Aorta (tissue), 5 donors: ENCODE results near the gene CHD5. TPM values are rescaled to one million over a fixed set of nuclear protein-coding genes. Genes with fewer than 3 reads are reported as not detected.
A peak's percentile ranks its signal among the peaks of the same experiment; 100 is the strongest.

Experiments
- ATAC-seq: fragments of 200-7000 bp; cut with Tn5 transposase; one replicate; pipeline ENCODE4 v1.9.1; 2022; ENCODE audit warnings: moderate library complexity; ENCODE audit not compliant: low FRiP score
- DNase-seq, 2 donors: peaks; one replicate each; pipeline ENCODE4 v3.0.0-alpha.2; 2020
- H3K27ac ChIP-seq, 2 donors: one replicate each; pipeline ENCODE4 v1.5.1; 2013; ENCODE audit warnings: low read length in 2 of 2, mild to moderate bottlenecking in 2 of 2, moderate library complexity in 2 of 2, control low read depth in 1 of 2, inconsistent platforms in 1 of 2, low read depth in 1 of 2
- H3K27me3 ChIP-seq, 2 donors: one replicate each; pipeline ENCODE4 v1.6.1; 2013; ENCODE audit warnings: control low read depth in 1 of 2, low read length in 1 of 2, mild to moderate bottlenecking in 1 of 2, moderate library complexity in 1 of 2; ENCODE audit not compliant: insufficient read depth in 2 of 2, control insufficient read depth in 1 of 2
- H3K36me3 ChIP-seq, 2 donors: one replicate each; pipeline ENCODE4 v1.6.1; 2013; ENCODE audit warnings: control low read depth in 1 of 2, low read length in 1 of 2, mild to moderate bottlenecking in 1 of 2; ENCODE audit not compliant: insufficient read depth in 2 of 2, control insufficient read depth in 1 of 2
- H3K4me1 ChIP-seq, 2 donors: one replicate each; pipeline ENCODE4 v1.6.1; 2013; ENCODE audit warnings: low read length in 2 of 2, control low read depth in 1 of 2, mild to moderate bottlenecking in 1 of 2, moderate library complexity in 1 of 2; ENCODE audit not compliant: insufficient read depth in 2 of 2, control insufficient read depth in 1 of 2
- H3K4me3 ChIP-seq, 2 donors: one replicate each; pipeline ENCODE4 v1.5.1; 2013; ENCODE audit warnings: low read length in 2 of 2, control low read depth in 1 of 2, mild to moderate bottlenecking in 1 of 2
- H3K9me3 ChIP-seq: one replicate; pipeline ENCODE4 v1.6.1; 2013; ENCODE audit warnings: mild to moderate bottlenecking, low read length; ENCODE audit not compliant: control insufficient read depth
- WGBS, 2 donors: extraction: QIAGEN DNeasy Blood & Tissue Kit; methylation state at CpG; one replicate each; pipeline ENCODE4 v1.1.7; 2013; 5-methylcytosine and 5-hydroxymethylcytosine counted together
- intact Hi-C, 2 donors: fragments of 100-400 bp; cut with DNase I; formaldehyde crosslinking; loops; one replicate each; pipeline versions ENCODE4 v1.14.2 to v1.15.0; 2022
- polyA plus RNA-seq, 2 donors: library from polyadenylated mRNA; stranded (reverse); fragments of 200-250 nt; gene quantifications; one replicate each; pipeline ENCODE4 v1.2.3, GENCODE V29; 2013
- total RNA-seq, 2 donors: library from RNA; stranded (reverse); fragmentation: NEBNext Ultra II Directional; extraction: Animal tissue kit (Norgen Biotek cat#: 25700); gene quantifications; one replicate each; pipeline ENCODE4 v1.2.1, GENCODE V29; 2021
- donor health status: healthy with polysubstance abuse.
- donor health status: Bipolar disorder and iron deficiency.
- donor health status: DM: no; HTN: no; CAD: no.
- donor health status: DM: no; HTN: no; CAD: no.
- donor health status: DM: yes; HTN: yes; CAD: no.

Gene CHD5
- total and polyA plus RNA-seq, 4 donors, result 0.24 to 2.5 (median 0.32) TPM

DNA sequence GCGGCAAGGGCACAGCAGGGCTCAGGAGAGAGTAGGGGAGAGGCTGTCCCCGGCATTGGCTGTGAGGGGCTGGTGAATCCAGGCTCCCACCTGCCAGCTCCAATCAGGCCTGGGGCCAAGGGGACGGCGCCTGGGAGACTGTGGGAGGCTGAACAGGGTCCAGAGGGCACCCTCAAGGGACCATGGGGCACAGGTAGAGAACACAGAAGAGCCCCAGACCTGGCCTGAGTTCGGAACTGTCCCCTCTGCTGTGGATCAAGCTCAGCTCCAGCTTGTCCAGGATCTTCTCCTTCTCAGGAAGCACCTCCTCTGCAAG, 67.5 kb downstream of the CHD5 start:
- Histone ChIP-seq H3K27me3 (no peaks in the 10 kb centered on the region), H3K4me3 (no peak overlapping the region), H3K27ac (no peak overlapping the region), H3K9me3 (peaks cover 3% of the 10 kb centered on the region), H3K36me3 (no peaks in the 10 kb centered on the region), H3K4me1 (no peaks in the 10 kb centered on the region)
- WGBS, 2 donors, result 69 to 77% methylated on average over 5 of the region's 5 CpGs
- no peak for ATAC-seq
- intact Hi-C loops, result no loop called here
- DNase-seq, result peak in 1 of 2 donors; percentile 60

DNA sequence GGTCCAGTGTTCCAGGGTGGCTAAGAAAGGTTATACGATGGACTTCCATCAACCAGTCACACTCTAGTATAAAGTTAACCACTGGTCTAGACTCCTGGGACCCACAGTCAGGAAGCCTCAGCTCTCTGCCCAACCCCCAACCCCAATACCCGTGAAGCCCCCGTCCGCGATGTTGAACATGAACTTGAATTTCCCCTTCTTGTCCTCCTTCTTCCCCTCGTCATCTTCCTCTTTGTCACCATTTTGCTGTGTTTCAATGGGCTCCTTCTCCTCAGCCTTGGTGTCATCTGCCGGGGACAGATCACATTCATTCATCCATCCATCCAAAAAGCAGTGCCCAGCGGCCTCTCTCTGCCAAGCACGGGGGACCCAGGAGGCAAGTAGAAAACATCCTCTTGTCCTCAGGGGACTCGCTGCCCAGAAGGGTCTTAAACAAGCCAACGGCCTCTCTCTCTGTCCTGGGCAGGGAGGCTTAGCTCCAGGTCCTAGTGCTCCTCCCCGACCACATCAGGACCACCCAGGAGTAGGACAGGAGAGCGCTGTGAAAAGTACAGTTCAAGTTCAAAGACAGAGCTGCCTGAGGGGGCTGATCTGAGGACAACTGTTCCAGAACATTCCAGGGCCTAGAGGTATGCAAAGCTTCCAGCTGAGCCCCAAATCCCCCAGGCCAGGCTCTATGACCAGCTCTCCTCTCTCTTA, 68.0 kb downstream of the CHD5 start:
- no peak for ATAC-seq
- H3K36me3 ChIP-seq, result no peaks in the 10 kb centered on the region
- no peak overlapping the region for H3K27ac ChIP-seq
- no peaks in the 10 kb centered on the region for H3K4me1 ChIP-seq
- DNase-seq, result peak in 1 of 2 donors; percentile 61
- H3K9me3 ChIP-seq, result peaks cover 3% of the 10 kb centered on the region
- H3K4me3 ChIP-seq, result no peak overlapping the region
- no peaks in the 10 kb centered on the region for H3K27me3 ChIP-seq
- intact Hi-C loops, result no loop called here
- 71 to 77% methylated on average over 13 of the region's 13 CpGs for WGBS, 2 donors

DNA sequence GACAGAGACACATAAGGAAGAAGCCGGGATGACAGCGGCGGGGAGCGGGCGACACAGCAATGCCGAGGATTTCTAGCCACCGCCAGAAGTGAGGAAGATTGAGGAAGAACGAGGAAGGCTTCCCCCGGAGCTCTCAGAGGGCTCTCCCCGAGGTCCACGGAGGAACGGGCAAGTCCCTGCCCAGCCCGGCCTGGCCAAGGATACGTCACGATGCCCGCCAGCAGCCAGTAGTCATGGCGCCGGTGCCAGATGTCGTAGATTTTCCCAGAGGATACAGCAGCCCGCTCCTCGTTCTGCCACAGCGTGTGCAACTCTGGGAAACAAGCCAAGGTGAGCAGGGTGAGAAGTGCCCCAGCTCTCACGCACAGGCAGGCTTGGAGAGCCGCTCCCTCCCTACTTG, 68.5 kb downstream of the CHD5 start:
- no peaks in the 10 kb centered on the region for H3K27me3 ChIP-seq
- intact Hi-C loops, result no loop called here
- ATAC-seq (no peak), DNase-seq (peak; percentile 37 to 74)
- H3K9me3 ChIP-seq, result peaks cover 3% of the 10 kb centered on the region
- 74 to 75% methylated on average over 24 of the region's 24 CpGs for WGBS, 2 donors
- H3K4me3 ChIP-seq, result no peak overlapping the region
- H3K27ac ChIP-seq, result no peak overlapping the region
- no peaks in the 10 kb centered on the region for H3K36me3 ChIP-seq
- no peaks in the 10 kb centered on the region for H3K4me1 ChIP-seq

DNA sequence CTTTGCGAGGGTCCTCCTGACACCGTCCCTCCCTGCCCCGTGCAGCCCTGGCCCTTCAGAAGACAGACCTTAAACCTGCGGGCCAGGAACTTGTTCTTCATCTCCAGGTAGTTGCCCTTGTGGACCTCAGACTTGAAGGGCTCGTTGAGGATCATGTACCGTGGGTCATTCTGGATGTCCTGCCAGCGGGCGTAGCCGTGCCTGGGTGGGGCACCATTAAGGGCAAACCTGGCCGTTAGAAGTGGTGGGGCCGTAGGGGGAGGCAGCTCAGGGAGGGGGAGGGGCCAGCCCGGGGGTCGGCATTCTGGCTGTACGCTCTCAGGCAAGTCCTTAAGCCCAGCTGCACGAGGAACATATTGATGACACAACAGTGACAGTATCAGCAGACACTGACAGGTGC, 69.8 kb downstream of the CHD5 start:
- Histone ChIP-seq H3K36me3 (no peaks in the 10 kb centered on the region), H3K27me3 (no peaks in the 10 kb centered on the region), H3K27ac (no peak overlapping the region), H3K4me3 (no peak overlapping the region), H3K4me1 (no peaks in the 10 kb centered on the region), H3K9me3 (peaks cover under 1% of the 10 kb centered on the region)
- DNase-seq (peak in 1 of 2 donors; percentile 66), ATAC-seq (peak; percentile 19)
- WGBS, 2 donors, result 82 to 84% methylated on average over 15 of the region's 15 CpGs
- intact Hi-C loops, result no loop called here

DNA sequence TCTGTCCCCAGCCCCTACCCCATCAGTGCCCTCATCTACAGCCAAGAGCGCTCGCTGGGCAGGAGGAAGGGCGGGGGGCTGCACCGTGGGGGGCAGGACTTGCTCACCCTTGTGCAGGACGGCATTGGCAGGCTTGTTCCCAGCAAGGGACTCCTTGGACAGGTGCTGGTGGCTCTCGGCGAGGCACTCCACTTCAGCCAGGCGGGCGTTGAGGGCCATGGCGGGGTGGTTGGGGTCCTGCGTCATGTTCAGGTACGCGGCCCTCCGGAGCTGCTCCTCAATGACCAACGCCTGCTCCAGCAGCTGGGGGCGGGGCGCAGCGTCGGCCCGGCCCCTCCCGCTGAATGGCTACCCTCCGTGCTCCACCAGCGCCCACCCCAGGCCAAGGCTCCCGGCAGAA, 70.4 kb downstream of the CHD5 start:
- ATAC-seq (no peak), DNase-seq (peak; percentile 43 to 68)
- intact Hi-C loops, result no loop called here
- WGBS, 2 donors, result 74 to 75% methylated on average over 24 of the region's 24 CpGs
- Histone ChIP-seq H3K4me3 (no peak overlapping the region), H3K9me3 (no peaks in the 10 kb centered on the region), H3K4me1 (no peaks in the 10 kb centered on the region), H3K27ac (no peak overlapping the region), H3K36me3 (no peaks in the 10 kb centered on the region), H3K27me3 (no peaks in the 10 kb centered on the region)

DNA sequence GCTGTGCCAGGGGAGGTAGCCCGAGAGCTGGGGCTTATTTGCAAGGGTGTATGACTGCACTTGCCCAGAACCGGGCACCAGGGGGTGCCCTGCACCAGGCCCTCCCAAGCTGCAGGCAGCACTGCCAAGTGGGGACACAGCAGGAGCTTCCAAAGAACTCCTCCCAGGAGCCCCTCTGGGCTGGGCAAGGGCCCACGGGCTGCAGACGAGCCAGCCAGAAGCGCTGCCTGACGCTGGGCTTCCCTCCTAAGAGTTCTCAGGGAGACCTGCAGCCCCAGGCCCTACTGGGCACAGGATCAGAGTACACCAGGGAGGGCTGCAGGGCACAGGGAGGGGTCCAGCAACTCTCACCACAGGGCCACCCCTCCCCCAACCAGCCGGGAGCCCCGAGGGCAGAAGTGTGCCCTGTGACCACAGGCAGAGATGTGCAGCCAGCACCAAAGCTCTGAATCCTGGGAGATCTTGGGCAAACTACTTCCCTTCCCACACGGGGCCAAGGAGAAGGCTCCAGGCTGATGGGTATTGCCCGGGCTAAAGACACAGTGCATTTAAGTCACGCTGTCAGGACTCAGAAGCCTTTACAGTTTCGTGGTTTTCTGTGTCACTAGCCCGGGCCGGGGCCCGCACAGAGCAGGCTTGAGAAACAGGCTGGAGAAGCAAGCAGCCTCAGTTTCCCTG, 71.0 kb downstream of the CHD5 start:
- Histone ChIP-seq H3K9me3 (no peaks in the 10 kb centered on the region), H3K4me1 (no peaks in the 10 kb centered on the region), H3K27me3 (no peaks in the 10 kb centered on the region), H3K36me3 (no peaks in the 10 kb centered on the region), H3K27ac (no peak overlapping the region), H3K4me3 (no peak overlapping the region)
- WGBS, 2 donors, result 51 to 55% methylated on average over 15 of the region's 15 CpGs
- DNase-seq (peak; percentile 44 to 70), ATAC-seq (no peak)
- intact Hi-C loops, result no loop called here

DNA sequence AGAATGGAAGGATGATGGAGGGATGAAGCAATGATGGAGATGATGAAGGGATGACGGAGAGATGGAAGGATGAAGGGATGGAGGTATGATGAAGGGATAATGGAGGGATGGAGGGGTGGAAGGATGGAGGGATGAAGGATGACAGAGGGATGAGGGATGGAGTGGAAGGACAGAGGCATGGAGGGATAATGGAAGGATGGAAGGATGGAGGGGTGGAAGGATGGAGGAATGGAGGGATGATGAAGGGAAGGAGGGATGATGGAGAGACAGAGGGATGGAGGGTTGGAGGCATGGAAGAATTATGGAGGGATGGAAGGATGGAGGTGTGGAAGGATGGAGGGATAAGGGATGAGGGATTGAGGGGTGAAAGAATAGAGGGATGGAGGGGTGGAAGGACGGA, 71.6 kb downstream of the CHD5 start:
- ATAC-seq (no peak), DNase-seq (no peak)
- H3K4me3 ChIP-seq, result no peak overlapping the region
- 66 to 79% methylated on average over 2 of the region's 2 CpGs for WGBS, 2 donors
- intact Hi-C loops, result no loop called here
- H3K27me3 ChIP-seq, result no peaks in the 10 kb centered on the region
- H3K9me3 ChIP-seq, result no peaks in the 10 kb centered on the region
- no peak overlapping the region for H3K27ac ChIP-seq
- no peaks in the 10 kb centered on the region for H3K36me3 ChIP-seq
- H3K4me1 ChIP-seq, result no peaks in the 10 kb centered on the region

DNA sequence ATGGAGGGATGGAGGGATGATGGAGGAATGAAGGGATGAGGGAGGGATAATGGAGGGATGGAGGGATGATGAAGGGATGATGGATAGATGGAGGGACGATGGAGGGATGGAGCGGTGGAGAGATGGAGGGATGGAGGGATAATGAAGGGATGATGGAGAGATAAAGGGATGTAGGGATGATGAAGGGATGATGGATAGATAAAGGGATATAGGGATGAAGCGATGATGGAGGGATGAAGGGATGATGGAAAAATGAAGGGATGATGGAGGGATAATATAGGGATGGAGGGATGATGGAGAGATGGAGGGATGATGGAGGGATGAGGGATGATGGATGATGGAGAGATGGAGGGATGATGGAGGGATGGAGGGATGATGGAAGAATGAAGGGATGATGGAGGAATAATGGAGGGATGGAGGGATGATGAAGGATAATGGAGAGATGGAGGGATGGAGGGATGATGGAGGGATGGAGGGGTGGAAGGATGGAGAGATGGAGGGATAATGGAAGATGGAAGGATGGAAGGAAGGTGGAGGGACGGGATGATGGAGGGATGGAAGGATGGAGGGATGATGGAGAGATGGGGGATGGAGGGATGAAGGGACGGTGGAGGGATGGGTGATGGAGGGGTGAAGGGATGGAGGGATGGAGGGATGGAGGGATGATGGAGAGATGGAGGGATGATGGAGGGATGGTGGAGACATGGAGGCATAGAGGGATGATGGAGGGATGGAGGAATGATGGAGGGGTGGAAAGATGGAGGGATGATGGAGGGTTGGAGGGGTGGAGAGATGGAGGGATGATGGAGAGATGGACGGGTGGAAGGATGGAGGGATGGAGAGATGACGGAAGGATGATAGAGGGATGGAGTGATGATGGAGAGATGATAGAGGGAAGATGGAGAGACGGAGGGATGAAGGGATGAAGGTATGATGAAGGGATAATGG, 72.4 kb downstream of the CHD5 start:
- ATAC-seq (no peak), DNase-seq (peak in 1 of 2 donors; percentile 3)
- WGBS, 2 donors, result 91% methylated on average over 8 of the region's 8 CpGs
- Histone ChIP-seq H3K9me3 (no peaks in the 10 kb centered on the region), H3K4me3 (no peak overlapping the region), H3K27me3 (no peaks in the 10 kb centered on the region), H3K27ac (no peak overlapping the region), H3K4me1 (no peaks in the 10 kb centered on the region), H3K36me3 (no peaks in the 10 kb centered on the region)
- intact Hi-C loops, result no loop called here
